ENCODE results near the gene ERBB2.

The ERBB2 gene

DNA sequence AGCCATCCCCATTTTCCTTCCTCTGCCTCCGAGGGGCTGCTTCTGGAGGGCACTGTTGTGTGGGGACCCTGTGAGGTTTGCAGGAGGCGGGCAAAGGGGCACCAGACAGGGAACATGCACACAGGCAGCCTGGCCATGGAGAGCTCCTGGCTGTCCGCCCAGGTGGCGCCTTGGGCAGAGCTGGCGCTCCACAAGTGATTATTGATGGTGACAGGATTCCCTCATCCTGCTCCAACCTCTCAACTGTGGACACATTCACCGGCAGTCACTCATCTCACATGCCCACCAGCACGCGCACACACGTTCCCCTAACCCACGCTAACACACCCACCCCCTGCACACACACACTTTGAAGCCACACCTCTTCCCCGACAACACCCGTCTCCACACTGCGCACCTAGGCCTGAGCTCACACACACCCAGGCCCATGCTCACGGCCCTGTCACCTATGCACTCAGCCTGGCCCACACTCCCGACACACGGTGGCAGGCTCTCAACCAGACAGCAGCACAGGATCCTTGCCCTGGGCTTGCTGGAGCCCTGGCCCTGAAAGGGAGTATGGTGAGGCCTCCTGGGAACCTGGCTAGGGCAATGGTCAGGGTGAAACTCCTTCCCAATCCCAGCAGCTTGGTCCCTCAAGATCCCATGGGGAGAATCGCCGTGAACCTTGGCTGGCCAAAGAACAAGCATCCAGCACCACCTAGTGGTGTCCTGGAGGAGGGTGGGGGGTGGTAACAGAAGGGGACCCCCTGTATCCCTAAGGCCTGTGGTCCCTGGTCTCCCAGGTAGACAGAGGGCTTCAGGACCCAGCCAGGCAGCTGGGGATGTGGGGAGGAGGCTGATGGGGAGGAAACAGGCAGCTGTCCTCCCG lies 28.0 kb upstream of the ERBB2 start:
- no peak overlapping the region for H3K4me3 ChIP-seq (ENCODE audit: low read depth, low read length)
- DNase-seq (ENCODE audit: low read depth), result peak; percentile 67
- no peak for TF ChIP-seq MYC (IDR thresholded peaks at IDR 0.05; ENCODE audit: low read depth, low read length)
- TF ChIP-seq, protein P1, sequence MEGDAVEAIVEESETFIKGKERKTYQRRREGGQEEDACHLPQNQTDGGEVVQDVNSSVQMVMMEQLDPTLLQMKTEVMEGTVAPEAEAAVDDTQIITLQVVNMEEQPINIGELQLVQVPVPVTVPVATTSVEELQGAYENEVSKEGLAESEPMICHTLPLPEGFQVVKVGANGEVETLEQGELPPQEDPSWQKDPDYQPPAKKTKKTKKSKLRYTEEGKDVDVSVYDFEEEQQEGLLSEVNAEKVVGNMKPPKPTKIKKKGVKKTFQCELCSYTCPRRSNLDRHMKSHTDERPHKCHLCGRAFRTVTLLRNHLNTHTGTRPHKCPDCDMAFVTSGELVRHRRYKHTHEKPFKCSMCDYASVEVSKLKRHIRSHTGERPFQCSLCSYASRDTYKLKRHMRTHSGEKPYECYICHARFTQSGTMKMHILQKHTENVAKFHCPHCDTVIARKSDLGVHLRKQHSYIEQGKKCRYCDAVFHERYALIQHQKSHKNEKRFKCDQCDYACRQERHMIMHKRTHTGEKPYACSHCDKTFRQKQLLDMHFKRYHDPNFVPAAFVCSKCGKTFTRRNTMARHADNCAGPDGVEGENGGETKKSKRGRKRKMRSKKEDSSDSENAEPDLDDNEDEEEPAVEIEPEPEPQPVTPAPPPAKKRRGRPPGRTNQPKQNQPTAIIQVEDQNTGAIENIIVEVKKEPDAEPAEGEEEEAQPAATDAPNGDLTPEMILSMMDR (IDR thresholded peaks at IDR 0.05; ENCODE audit: low read depth, low read length), result peak; percentile 84

DNA sequence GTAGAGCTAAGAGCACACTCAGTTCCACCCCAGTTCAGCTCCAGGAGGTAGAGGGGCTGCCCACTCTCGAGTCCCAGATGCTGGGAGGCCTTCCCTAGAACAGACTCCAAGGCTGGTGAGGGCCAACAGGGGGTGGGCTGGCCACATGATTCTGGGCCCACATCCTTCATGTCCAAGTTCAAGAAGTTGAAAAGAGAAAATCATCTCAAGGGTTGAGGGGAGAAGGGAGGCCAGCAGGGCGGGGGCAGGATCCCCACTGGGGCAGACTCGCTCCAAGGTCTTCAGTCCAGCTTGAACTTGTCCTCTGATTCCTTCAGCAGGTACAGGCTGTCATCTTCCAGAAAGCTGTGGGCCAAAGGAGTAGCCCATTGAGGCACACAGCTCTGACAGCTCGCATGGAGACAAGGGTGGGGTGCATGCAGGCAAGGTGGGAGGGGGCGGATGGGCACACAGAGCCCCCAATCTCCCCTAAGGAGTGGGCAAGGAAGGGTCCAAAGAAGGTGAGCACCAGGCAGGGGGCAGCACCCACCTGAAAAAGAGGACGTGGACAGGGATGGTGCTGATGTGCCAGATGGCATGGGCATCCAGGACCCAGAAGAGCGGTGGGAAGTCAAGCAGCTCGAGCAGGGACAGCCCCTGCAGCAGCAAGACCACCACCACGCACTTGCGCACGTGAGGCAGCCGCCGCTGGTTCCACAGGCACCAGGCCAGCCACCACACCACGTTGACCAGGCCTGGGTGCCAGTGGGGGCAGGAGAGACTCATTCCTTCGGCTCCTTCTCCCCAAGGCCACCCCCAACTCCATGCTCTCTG lies 27.1 kb upstream of the ERBB2 start:
- TF ChIP-seq, protein P2, sequence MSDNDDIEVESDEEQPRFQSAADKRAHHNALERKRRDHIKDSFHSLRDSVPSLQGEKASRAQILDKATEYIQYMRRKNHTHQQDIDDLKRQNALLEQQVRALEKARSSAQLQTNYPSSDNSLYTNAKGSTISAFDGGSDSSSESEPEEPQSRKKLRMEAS (IDR thresholded peaks at IDR 0.05; ENCODE audit: low read depth, low read length), result no peak
- TF ChIP-seq, protein P1 (IDR thresholded peaks at IDR 0.05; ENCODE audit: low read depth, low read length), result no peak
- TF ChIP-seq MYC (IDR thresholded peaks at IDR 0.05; ENCODE audit: low read depth, low read length) (no peak), POLR2A (IDR thresholded peaks at IDR 0.05; ENCODE audit: extremely low read depth, insufficient read length) (no peak)

DNA sequence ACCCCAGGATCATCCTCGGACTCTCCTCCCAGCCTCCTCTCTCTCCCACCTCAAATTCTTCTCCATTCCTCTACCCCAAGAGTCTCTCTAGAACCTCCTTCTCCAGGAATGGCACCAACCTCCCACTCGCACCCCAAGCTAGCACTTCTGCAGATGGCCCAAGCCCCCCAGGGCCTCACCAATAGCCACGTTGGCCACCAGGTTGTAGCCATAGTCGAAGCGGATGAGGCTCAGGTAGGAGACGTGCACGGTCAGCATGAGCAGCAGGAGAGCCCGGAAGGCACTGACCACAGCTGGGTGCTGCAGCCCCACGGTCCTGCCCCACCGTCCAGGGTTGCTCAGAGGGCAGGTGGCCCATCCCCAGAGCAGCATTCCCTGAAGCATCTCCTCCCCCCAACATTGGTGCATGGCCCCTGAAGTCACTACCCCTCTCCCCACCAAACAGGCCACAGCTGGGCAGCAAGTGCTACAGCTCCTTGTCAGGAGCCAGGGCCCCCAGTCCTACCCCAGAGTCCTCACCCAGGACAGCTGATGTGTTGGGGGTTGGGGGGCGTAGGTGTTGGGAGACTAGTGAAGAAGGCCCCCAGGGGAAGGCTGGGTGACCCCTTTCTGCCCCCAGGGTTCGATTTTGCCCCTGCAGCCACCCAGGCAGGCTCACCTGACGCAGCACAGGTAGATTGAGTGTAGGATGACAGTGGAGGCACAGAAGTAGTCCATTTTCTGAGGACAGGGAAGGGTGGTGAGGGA lies 26.4 kb upstream of the ERBB2 start:
- TF ChIP-seq, protein P1 (IDR thresholded peaks at IDR 0.05; ENCODE audit: low read depth, low read length), result no peak
- TF ChIP-seq MYC (IDR thresholded peaks at IDR 0.05; ENCODE audit: low read depth, low read length) (no peak), POLR2A (IDR thresholded peaks at IDR 0.05; ENCODE audit: extremely low read depth, insufficient read length) (no peak)
- TF ChIP-seq, protein P2 (IDR thresholded peaks at IDR 0.05; ENCODE audit: low read depth, low read length), result no peak
- DNase-seq (ENCODE audit: low read depth), result no peak

More for the DNA sequence above, 27.1 kb upstream of the ERBB2 start:
- no peak for DNase-seq (ENCODE audit: low read depth)
- H3K4me3 ChIP-seq (ENCODE audit: low read depth, low read length), result no peak overlapping the region

DNA sequence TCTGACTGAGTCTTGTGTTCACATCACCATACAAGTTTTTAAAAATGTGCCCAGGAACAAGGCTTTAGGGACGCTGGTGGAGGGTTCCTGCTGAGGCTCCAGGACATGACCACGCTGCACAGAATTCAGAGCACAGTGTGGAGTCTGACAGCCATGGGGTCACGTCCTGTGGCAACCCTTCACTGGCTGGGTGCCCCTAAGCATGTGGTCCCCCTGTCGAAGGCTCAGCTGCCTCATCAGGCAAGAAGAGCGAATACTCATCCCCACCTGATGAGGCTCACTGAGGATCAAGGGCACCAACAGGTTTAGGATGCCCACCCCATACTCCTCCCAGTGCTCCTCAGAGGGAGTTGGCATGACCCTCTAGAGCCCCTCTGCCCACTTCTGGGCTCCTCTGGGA lies 25.7 kb upstream of the ERBB2 start:
- no peak overlapping the region for H3K4me3 ChIP-seq (ENCODE audit: low read depth, low read length)
- peak; percentile 62 for DNase-seq (ENCODE audit: low read depth)
- TF ChIP-seq POLR2A (IDR thresholded peaks at IDR 0.05; ENCODE audit: extremely low read depth, insufficient read length), result no peak
- TF ChIP-seq, protein P2 (IDR thresholded peaks at IDR 0.05; ENCODE audit: low read depth, low read length), result peak; percentile 26; the same call in 1 of the 2 replicates

More for the DNA sequence above, 26.4 kb upstream of the ERBB2 start:
- no peak overlapping the region for H3K4me3 ChIP-seq (ENCODE audit: low read depth, low read length)

DNA sequence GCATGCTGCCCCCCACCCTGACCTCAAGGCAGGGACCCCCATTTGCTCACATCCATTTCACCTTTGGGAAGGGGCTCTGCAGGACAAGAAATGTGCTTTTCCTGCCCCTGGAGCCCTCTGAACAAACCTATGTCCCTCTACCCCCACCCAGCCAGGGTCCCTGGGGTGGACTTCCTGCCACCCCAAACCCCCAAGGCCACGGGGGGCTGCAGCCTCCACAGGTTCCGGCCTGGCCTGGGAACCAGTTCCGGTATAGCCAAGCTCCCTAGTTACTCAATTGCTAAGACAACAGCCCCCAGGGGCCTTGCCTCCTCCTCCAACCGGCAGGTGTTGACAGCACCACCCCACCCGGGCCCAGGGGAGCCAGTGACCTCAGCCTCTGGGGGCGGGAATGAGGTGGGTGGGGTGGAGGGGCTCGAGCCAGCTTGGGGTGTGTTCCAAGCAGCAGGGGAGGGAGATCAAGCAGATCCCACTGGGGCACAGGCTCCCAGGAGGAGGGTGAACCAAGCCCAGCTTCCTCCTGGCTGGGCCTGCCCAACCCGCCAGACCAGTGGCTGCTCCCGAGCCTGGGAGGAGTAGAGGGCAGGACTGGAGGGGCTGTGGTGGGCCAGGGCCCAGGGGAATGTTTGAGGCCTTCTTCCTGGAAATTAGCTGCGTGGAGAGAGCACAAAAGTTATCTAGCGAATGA lies 25.0 kb upstream of the ERBB2 start:
- TF ChIP-seq, protein P1 (IDR thresholded peaks at IDR 0.05; ENCODE audit: low read depth, low read length), result no peak
- TF ChIP-seq POLR2A (IDR thresholded peaks at IDR 0.05; ENCODE audit: extremely low read depth, insufficient read length) (no peak), MYC (IDR thresholded peaks at IDR 0.05; ENCODE audit: low read depth, low read length) (no peak; the same call in 1 of the 2 replicates)
- TF ChIP-seq, protein P2 (IDR thresholded peaks at IDR 0.05; ENCODE audit: low read depth, low read length), result peak; percentile 53
- DNase-seq (ENCODE audit: low read depth), result peak; percentile 98
- peak overlapping the region; percentile 28 for H3K4me3 ChIP-seq (ENCODE audit: low read depth, low read length)
